ENCODE results near the gene PNP. TPM values are rescaled to one million over a fixed set of nuclear protein-coding genes. Genes with fewer than 3 reads are reported as not detected.

The PNP gene
- total RNA-seq, 1 donor from 2014 or later, result 6.4 TPM

DNA sequence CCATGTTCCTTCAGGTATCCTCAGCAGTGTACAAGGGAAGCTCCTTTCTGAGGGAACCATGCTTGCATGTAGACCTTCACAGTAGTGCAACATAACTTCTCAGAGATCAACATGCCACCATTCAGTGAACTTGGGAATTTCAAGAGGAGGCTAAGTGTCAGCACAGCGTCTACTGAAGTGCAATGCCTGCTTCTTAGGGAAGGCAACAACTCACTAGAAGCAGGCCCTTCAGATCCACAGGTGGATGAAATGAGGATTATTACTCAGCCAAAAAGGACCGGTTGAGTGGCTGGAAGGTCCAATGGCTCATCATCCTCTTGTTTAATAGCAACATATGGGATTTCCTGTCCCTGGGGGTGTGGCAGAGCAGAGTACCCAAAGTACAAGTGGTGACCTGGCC is 54.8 kb downstream of the PNP start:
- TF ChIP-seq CTCF (IDR thresholded peaks at IDR 0.05; ENCODE audit: borderline replicate concordance), result no peak
- H3K27me3 ChIP-seq (ENCODE audit: low read depth), result no peaks in the 10 kb centered on the region
- intact Hi-C loops (cut with micrococcal nuclease), result no loop called here
- H3K36me3 ChIP-seq, result no peaks in the 10 kb centered on the region
- no peak overlapping the region for H3K27ac ChIP-seq (replicated peaks)
- DNase-seq, result no peak
- no peak overlapping the region for H3K4me3 ChIP-seq
- peaks cover 10% of the 10 kb centered on the region for H3K9me3 ChIP-seq (replicated peaks)
- H3K4me1 ChIP-seq, result no peaks in the 10 kb centered on the region

Other genes starting within 250 kb of the PNP start
- gene OR11H6, start 245.7 kb upstream of the PNP start, total RNA-seq, result not detected
- not detected for gene OR11H7, start 240.4 kb upstream of the PNP start, total RNA-seq
- gene OR11H4, start 230.1 kb upstream of the PNP start, total RNA-seq, result not detected
- 12.0 TPM for gene TTC5, start 163.5 kb upstream of the PNP start, total RNA-seq
- gene CCNB1IP1, start 136.1 kb upstream of the PNP start, total RNA-seq, result 53.9 TPM
- gene PARP2, start 125.8 kb upstream of the PNP start, total RNA-seq, result 15.6 TPM
- gene TEP1, start 55.9 kb upstream of the PNP start, total RNA-seq, result 9.7 TPM
- 0.33 TPM for gene KLHL33, start 33.2 kb upstream of the PNP start, total RNA-seq
- 19.4 TPM for gene OSGEP, start 14.6 kb upstream of the PNP start, total RNA-seq
- 75.0 TPM for gene APEX1, start 14.2 kb upstream of the PNP start, total RNA-seq
- 19.7 TPM for gene PIP4P1, start 8.0 kb upstream of the PNP start, total RNA-seq
- gene RNASE10, start 36.1 kb downstream of the PNP start, total RNA-seq, result not detected
- gene RNASE9, start 91.6 kb downstream of the PNP start, total RNA-seq, result not detected
- gene RNASE11, start 118.6 kb downstream of the PNP start, total RNA-seq, result not detected
- gene RNASE12, start 122.0 kb downstream of the PNP start, total RNA-seq, result not detected
- not detected for gene OR6S1, start 172.3 kb downstream of the PNP start, total RNA-seq
- 9.0 TPM for gene RNASE4, start 215.2 kb downstream of the PNP start, total RNA-seq
- 3.7 TPM for gene ANG, start 219.4 kb downstream of the PNP start, total RNA-seq

All from left ventricle myocardium inferior (tissue), 1 donor.